HFFc6 (cell line): ENCODE data around the gene TPO. TPM values are rescaled to one million over a fixed set of nuclear protein-coding genes. Genes with fewer than 3 reads are reported as not detected.

Experiments
- DNase-seq: peaks from one replicate; pipeline ENCODE4 v3.0.0-alpha.2; 2018
- H3K27ac Mint-ChIP-seq: 2 replicates; pipeline ENCODE4 v1.8.0; 2020; ENCODE audit warnings: mild to moderate bottlenecking, mixed read lengths
- H3K27me3 Mint-ChIP-seq: 2 replicates; pipeline ENCODE4 v1.8.0; 2021; ENCODE audit warnings: mild to moderate bottlenecking, moderate library complexity, mixed read lengths; ENCODE audit not compliant: insufficient read depth
- H3K36me3 Mint-ChIP-seq: 2 replicates; pipeline ENCODE4 v1.8.0; 2021; ENCODE audit warnings: low read depth, mixed read lengths
- H3K4me1 Mint-ChIP-seq: 2 replicates; pipeline ENCODE4 v1.8.0; 2020; ENCODE audit warnings: low read depth, mixed read lengths
- H3K4me3 Mint-ChIP-seq: 2 replicates; pipeline ENCODE4 v1.8.0; 2020; ENCODE audit warnings: mild to moderate bottlenecking, moderate library complexity, mixed read lengths
- H3K9me3 Mint-ChIP-seq: 2 replicates; pipeline ENCODE4 v1.8.0; 2020; ENCODE audit warnings: mild to moderate bottlenecking, mixed read lengths
- CTCF ChIP-seq: fragments of 200-600 bp; sonication (generic); IDR thresholded peaks from 2 replicates; pipeline ENCODE4 v1.5.0; 2021; ENCODE audit warnings: antibody characterized with exemption, mild to moderate bottlenecking
- total RNA-seq, 6 experiments: library from RNA; stranded (reverse); fragmentation: NEBNext Ultra II Directional; extraction: Animal tissue kit (Norgen Biotek cat#: 25700); gene quantifications; 2 replicates in 1 of 6; 3 replicates in 5 of 6; pipeline ENCODE4 v1.2.3, GENCODE V29; 2021

TPO gene
- total RNA-seq, 6 experiments from 2014 or later, result not detected

GRCh38 chr2:1432726-1433125 is 19.5 kb downstream of the TPO start:
- H3K9me3 Mint-ChIP-seq, result peaks cover 11% of the 10 kb centered on the region; the same call in 1 of the 2 replicates
- H3K36me3 Mint-ChIP-seq, result no peaks in the 10 kb centered on the region
- H3K4me1 Mint-ChIP-seq, result no peaks in the 10 kb centered on the region
- no peak overlapping the region for H3K27ac Mint-ChIP-seq
- no peak overlapping the region for H3K4me3 Mint-ChIP-seq
- no peak for DNase-seq
- H3K27me3 Mint-ChIP-seq, result no peaks in the 10 kb centered on the region; the same call in none of the 2 replicates
- TF ChIP-seq CTCF, result no peak

GRCh38 chr2:1436369-1436768 is 23.1 kb downstream of the TPO start:
- Mint-ChIP-seq H3K4me1 (no peaks in the 10 kb centered on the region), H3K27me3 (peaks cover 2% of the 10 kb centered on the region), H3K36me3 (no peaks in the 10 kb centered on the region; the same call in 1 of the 2 replicates), H3K27ac (no peak overlapping the region), H3K4me3 (no peak overlapping the region), H3K9me3 (peaks cover 15% of the 10 kb centered on the region; the same call in 1 of the 2 replicates)
- no peak for DNase-seq
- TF ChIP-seq CTCF, result no peak

- no peaks in the 10 kb centered on the region; the same call in 1 of the 2 replicates for H3K36me3 Mint-ChIP-seq
- H3K27ac Mint-ChIP-seq, result no peak overlapping the region
- no peak for TF ChIP-seq CTCF
- no peaks in the 10 kb centered on the region for H3K4me1 Mint-ChIP-seq
- peaks cover 3% of the 10 kb centered on the region for H3K27me3 Mint-ChIP-seq
- no peak for DNase-seq
- H3K9me3 Mint-ChIP-seq, result peaks cover 18% of the 10 kb centered on the region; the same call in 1 of the 2 replicates
- no peak overlapping the region for H3K4me3 Mint-ChIP-seq
Measured at GRCh38 chr2:1437101-1437500, 23.8 kb downstream of the TPO start.

- Mint-ChIP-seq H3K4me3 (no peak overlapping the region), H3K9me3 (peaks cover 19% of the 10 kb centered on the region; the same call in 1 of the 2 replicates), H3K36me3 (no peaks in the 10 kb centered on the region; the same call in 1 of the 2 replicates), H3K27ac (no peak overlapping the region), H3K27me3 (peaks cover 3% of the 10 kb centered on the region), H3K4me1 (no peaks in the 10 kb centered on the region)
- no peak for DNase-seq
- TF ChIP-seq CTCF, result no peak
Measured at GRCh38 chr2:1437537-1437936, 24.3 kb downstream of the TPO start.

GRCh38 chr2:1438972-1439371 is 25.7 kb downstream of the TPO start:
- Mint-ChIP-seq H3K27me3 (peaks cover 9% of the 10 kb centered on the region), H3K36me3 (no peaks in the 10 kb centered on the region; the same call in 1 of the 2 replicates), H3K4me1 (no peaks in the 10 kb centered on the region), H3K27ac (no peak overlapping the region), H3K4me3 (no peak overlapping the region), H3K9me3 (peaks cover 19% of the 10 kb centered on the region; the same call in 1 of the 2 replicates)
- no peak for DNase-seq
- no peak for TF ChIP-seq CTCF
